PC-9 (cell line): ENCODE measurements around the gene NAA20. TPM values are rescaled to one million over a fixed set of nuclear protein-coding genes. Genes with fewer than 3 reads are reported as not detected.

Experiments used
- BruUV-seq: library from RNA; stranded (reverse); fragments of 400-500 nt; replicated peaks from 2 replicates; lab custom pipeline; 2021; lab: Mats Ljungman, UMichigan
- CTCF ChIA-PET: fragments of 300-600 bp; sonication (Branson Sonifier 250); formaldehyde crosslinking; loops from one replicate; lab custom pipeline; 2022; ENCODE audit warnings: antibody characterized with exemption; lab: Charles Lee
- POLR2A ChIA-PET: fragments of 300-600 bp; sonication (Branson Sonifier 250); formaldehyde crosslinking; loops from one replicate; lab custom pipeline; 2022; ENCODE audit warnings: antibody characterized with exemption; ENCODE audit not compliant: unreplicated experiment; lab: Charles Lee
- DNase-seq, 2 experiments: peaks; one replicate each; pipeline versions ENCODE4 v3.0.0 to v3.0.0-alpha.2; 2015 to 2022; ENCODE audit warnings: mixed read lengths in 1 of 2
- H2AFZ ChIP-seq: fragments of 200-600 bp; sonication (generic); 2 replicates; pipeline ENCODE4 v1.8.1; 2017; ENCODE audit warnings: antibody characterized with exemption
- H3F3A ChIP-seq: fragments of 200-600 bp; sonication (generic); 2 replicates; pipeline ENCODE4 v1.8.1; 2017; ENCODE audit warnings: antibody characterized with exemption, mild to moderate bottlenecking, low read depth; ENCODE audit not compliant: insufficient read depth
- H3K27ac ChIP-seq: fragments of 200-600 bp; sonication (generic); 2 replicates; pipeline ENCODE4 v1.6.1; 2016; ENCODE audit warnings: mixed run types
- H3K27me3 ChIP-seq: fragments of 200-600 bp; sonication (generic); 2 replicates; pipeline ENCODE4 v1.6.1; 2016; ENCODE audit warnings: low read depth, mixed run types; ENCODE audit not compliant: insufficient read depth
- H3K36me3 ChIP-seq: fragments of 200-600 bp; sonication (generic); 2 replicates; pipeline ENCODE4 v1.6.1; 2016; ENCODE audit warnings: low read depth, mixed run types
- H3K4me1 ChIP-seq: fragments of 200-600 bp; sonication (generic); replicated peaks from 2 replicates; pipeline ENCODE4 v1.6.1; 2016; ENCODE audit warnings: mixed run types; ENCODE audit not compliant: insufficient read depth
- H3K4me2 ChIP-seq: fragments of 200-600 bp; sonication (generic); 2 replicates; pipeline ENCODE4 v1.6.1; 2017; ENCODE audit warnings: mixed run types
- H3K4me3 ChIP-seq: fragments of 200-600 bp; sonication (generic); 2 replicates; pipeline ENCODE4 v1.6.1; 2016; ENCODE audit warnings: mixed run types
- H3K79me2 ChIP-seq: fragments of 200-600 bp; sonication (generic); 2 replicates; pipeline ENCODE4 v1.6.1; 2017; ENCODE audit warnings: low read depth, mixed run types
- H3K9me2 ChIP-seq: fragments of 200-600 bp; sonication (generic); 2 replicates; pipeline ENCODE4 v1.8.1; 2017; ENCODE audit warnings: mild to moderate bottlenecking; ENCODE audit not compliant: insufficient read depth
- H3K9me3 ChIP-seq: fragments of 200-600 bp; sonication (generic); 2 replicates; pipeline ENCODE4 v1.8.1; 2016; ENCODE audit warnings: low read depth; ENCODE audit not compliant: insufficient read depth
- H4K20me1 ChIP-seq: fragments of 200-600 bp; sonication (generic); 2 replicates; pipeline ENCODE4 v1.8.1; 2017; ENCODE audit not compliant: insufficient read depth
- CTCF ChIP-seq: fragments of 200-600 bp; sonication (generic); conservative IDR thresholded peaks from 2 replicates; pipeline ENCODE4 v1.6.1; 2017; ENCODE audit warnings: mixed run types, antibody characterized with exemption, mild to moderate bottlenecking, moderate library complexity
- EZH2 ChIP-seq: fragments of 200-600 bp; sonication (generic); IDR thresholded peaks from 2 replicates; pipeline ENCODE4 v1.8.0; 2017; ENCODE audit warnings: antibody characterized with exemption, low read depth
- intact Hi-C: fragments of 100-400 bp; cut with micrococcal nuclease; formaldehyde crosslinking; loops from one replicate; pipeline ENCODE4 v1.10.0; 2022; ENCODE audit not compliant: unreplicated experiment
- total RNA-seq: library from RNA; stranded (reverse); gene quantifications from 2 replicates; pipeline ENCODE4 v1.2.3, GENCODE V29; 2021

NAA20 gene
- total RNA-seq, 1 experiment from 2014 or later = 167 TPM

DNA sequence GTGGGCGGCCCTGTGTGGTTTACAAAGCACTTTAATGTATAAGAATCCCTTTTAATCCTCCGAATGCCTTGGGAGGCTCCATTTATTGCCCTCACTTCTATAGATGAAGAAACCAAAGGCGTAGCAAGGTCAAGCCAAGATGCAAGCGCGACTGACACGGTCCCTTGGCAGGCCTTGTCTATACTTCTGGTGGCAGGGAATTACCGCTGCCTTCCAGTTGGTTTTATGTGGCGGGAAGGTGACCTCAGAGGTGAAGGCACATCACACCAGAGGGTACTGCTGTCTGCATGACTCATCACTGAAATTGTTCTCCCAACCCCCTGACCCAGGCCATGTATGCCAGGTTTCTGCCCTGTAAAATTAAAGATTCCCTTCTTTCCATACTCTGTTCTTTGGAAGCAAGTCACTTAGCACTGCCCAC, 36.1 kb upstream of the NAA20 start:
- ChIA-PET POLR2A (no interaction called here), CTCF (no interaction called here)
- no TSS peak for BruUV-seq
- no peaks in the 10 kb centered on the region for H3K9me2 ChIP-seq
- peak; percentile 46 to 61 for DNase-seq
- H2AFZ ChIP-seq = no peak overlapping the region
- peaks cover 40% of the 10 kb centered on the region for H3K4me1 ChIP-seq
- 0 out of 2 replicates have a peak overlapping the region, but pooled peaks have one; percentile 16 for H3K27ac ChIP-seq
- no peak overlapping the region for H3K4me3 ChIP-seq
- no peaks in the 10 kb centered on the region for H3K27me3 ChIP-seq
- TF ChIP-seq CTCF (no peak), EZH2 (no peak)
- H3K36me3 ChIP-seq = peaks cover 22% of the 10 kb centered on the region; the same call in 1 of the 2 replicates
- H3F3A ChIP-seq = peaks cover 40% of the 10 kb centered on the region
- no peaks in the 10 kb centered on the region; the same call in 1 of the 2 replicates for H4K20me1 ChIP-seq
- H3K4me2 ChIP-seq = no peak overlapping the region
- H3K9me3 ChIP-seq = no peaks in the 10 kb centered on the region
- intact Hi-C loops = no loop called here
- peaks cover 99% of the 10 kb centered on the region for H3K79me2 ChIP-seq

GRCh38 chr20:19986419-19986818, 30.7 kb upstream of the NAA20 start:
- no peak overlapping the region for H3K27ac ChIP-seq
- no peak for DNase-seq
- ChIA-PET CTCF (interaction anchor here (0.7 kb wide), 1 partner anchor 1472 kb away, joined by 3 read pairs; no protein-coding TSS in a partner anchor), POLR2A (no interaction called here)
- H3K36me3 ChIP-seq = peaks cover 23% of the 10 kb centered on the region; the same call in 1 of the 2 replicates
- H3F3A ChIP-seq = peaks cover 24% of the 10 kb centered on the region
- H3K4me3 ChIP-seq = no peak overlapping the region
- no peak for TF ChIP-seq EZH2
- TF ChIP-seq CTCF = no peak
- intact Hi-C loops = no loop called here
- no peaks in the 10 kb centered on the region; the same call in 1 of the 2 replicates for H4K20me1 ChIP-seq
- peaks cover 100% of the 10 kb centered on the region for H3K79me2 ChIP-seq
- no TSS peak for BruUV-seq
- no peak overlapping the region for H3K4me2 ChIP-seq
- H3K9me3 ChIP-seq = no peaks in the 10 kb centered on the region
- H3K27me3 ChIP-seq = no peaks in the 10 kb centered on the region
- no peak overlapping the region for H2AFZ ChIP-seq
- H3K9me2 ChIP-seq = no peaks in the 10 kb centered on the region
- peaks cover 22% of the 10 kb centered on the region for H3K4me1 ChIP-seq

GRCh38 chr20:19987046-19987445, 30.1 kb upstream of the NAA20 start:
- Histone ChIP-seq H4K20me1 (no peaks in the 10 kb centered on the region; the same call in 1 of the 2 replicates), H3K4me1 (peaks cover 28% of the 10 kb centered on the region), H3K9me3 (no peaks in the 10 kb centered on the region), H3K27me3 (no peaks in the 10 kb centered on the region), H3K4me3 (no peak overlapping the region), H3F3A (peaks cover 31% of the 10 kb centered on the region), H3K36me3 (peaks cover 23% of the 10 kb centered on the region; the same call in 1 of the 2 replicates), H2AFZ (no peak overlapping the region), H3K9me2 (no peaks in the 10 kb centered on the region), H3K4me2 (no peak overlapping the region), H3K79me2 (peaks cover 100% of the 10 kb centered on the region), H3K27ac (no peak overlapping the region)
- CTCF ChIA-PET = no interaction called here
- BruUV-seq = no TSS peak
- intact Hi-C loops = no loop called here
- no peak for DNase-seq
- TF ChIP-seq EZH2 (no peak), CTCF (no peak)
- POLR2A ChIA-PET = no interaction called here
